Measurements from ENCODE around the gene GPR108. TPM values are rescaled to one million over a fixed set of nuclear protein-coding genes. Genes with fewer than 3 reads are reported as not detected.

Gene GPR108
- total and polyA plus RNA-seq, 2 of the 13 experiments (the other 11 are each of a cell fraction or from before 2014, with no cell fraction given) = 36.4 to 63.0 TPM

DNA sequence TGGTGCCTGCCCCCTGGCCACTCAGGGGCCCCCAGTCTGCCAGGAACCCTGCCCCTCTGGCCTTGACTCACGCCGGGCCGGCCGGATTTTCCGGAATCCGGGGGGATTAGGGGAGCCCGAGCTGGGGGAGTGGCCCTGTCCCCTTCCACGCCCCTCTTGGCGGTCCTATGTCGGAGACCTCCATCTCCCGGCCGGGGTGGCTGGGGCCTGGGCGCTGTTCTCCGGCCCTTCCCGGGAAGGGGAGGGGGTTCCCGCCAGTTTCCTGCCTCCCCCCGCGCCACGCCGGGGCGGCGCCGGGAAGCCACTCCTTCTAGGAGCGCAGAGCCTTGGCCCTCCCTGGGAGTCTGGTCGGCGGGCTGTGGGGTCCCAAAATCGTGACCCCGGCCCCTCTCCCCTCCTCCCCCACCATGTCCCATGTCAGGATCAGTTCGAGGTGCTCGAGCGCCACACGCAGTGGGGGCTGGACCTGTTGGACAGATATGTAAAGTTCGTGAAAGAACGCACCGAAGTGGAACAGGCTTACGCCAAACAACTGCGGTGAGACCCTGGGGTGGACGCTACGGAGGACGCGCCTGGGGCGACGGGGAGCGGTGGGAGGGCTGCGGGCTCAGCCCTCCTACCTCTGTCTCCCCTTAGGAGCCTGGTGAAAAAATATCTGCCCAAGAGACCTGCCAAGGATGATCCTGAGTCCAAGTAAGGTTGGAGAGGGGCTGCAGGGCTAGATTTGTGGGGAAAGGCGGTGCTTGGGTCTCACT lies 3.4 kb upstream of the GPR108 start (continued):
- TF ChIP-seq PCBP1 (IDR thresholded peaks at IDR 0.05; ENCODE audit: borderline replicate concordance, low read depth, low read length) = 0 out of 2 replicates have a peak, but pooled peaks have one; percentile 40
- no peak for TF ChIP-seq SRY (CRISPR knock-in tag; IDR thresholded peaks at IDR 0.05)
- 0 out of 2 replicates have a peak, but pooled peaks have one; percentile 16 for TF ChIP-seq SPEN (CRISPR knock-in tag; IDR thresholded peaks at IDR 0.05; ENCODE audit: low read depth)
- TF ChIP-seq SCMH1 (CRISPR knock-in tag; IDR thresholded peaks at IDR 0.05; ENCODE audit: borderline replicate concordance) = no peak
- TF ChIP-seq, protein P1, sequence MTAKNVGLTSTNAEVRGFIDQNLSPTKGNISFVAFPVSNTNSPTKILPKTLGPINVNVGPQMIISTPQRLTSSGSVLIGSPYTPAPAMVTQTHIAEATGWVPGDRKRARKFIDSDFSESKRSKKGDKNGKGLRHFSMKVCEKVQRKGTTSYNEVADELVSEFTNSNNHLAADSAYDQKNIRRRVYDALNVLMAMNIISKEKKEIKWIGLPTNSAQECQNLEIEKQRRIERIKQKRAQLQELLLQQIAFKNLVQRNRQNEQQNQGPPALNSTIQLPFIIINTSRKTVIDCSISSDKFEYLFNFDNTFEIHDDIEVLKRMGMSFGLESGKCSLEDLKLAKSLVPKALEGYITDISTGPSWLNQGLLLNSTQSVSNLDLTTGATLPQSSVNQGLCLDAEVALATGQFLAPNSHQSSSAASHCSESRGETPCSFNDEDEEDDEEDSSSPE (CRISPR knock-in tag; IDR thresholded peaks at IDR 0.05) = peak; percentile 55; the same call in 1 of the 2 replicates
- TF ChIP-seq SNAPC2 (CRISPR knock-in tag; IDR thresholded peaks at IDR 0.05) = 0 out of 2 replicates have a peak, but pooled peaks have one; percentile 45
- 0 out of 2 replicates have a peak, but pooled peaks have one; percentile 27 for TF ChIP-seq NRL (CRISPR knock-in tag; IDR thresholded peaks at IDR 0.05; ENCODE audit: borderline replicate concordance)
- TF ChIP-seq, protein P2, sequence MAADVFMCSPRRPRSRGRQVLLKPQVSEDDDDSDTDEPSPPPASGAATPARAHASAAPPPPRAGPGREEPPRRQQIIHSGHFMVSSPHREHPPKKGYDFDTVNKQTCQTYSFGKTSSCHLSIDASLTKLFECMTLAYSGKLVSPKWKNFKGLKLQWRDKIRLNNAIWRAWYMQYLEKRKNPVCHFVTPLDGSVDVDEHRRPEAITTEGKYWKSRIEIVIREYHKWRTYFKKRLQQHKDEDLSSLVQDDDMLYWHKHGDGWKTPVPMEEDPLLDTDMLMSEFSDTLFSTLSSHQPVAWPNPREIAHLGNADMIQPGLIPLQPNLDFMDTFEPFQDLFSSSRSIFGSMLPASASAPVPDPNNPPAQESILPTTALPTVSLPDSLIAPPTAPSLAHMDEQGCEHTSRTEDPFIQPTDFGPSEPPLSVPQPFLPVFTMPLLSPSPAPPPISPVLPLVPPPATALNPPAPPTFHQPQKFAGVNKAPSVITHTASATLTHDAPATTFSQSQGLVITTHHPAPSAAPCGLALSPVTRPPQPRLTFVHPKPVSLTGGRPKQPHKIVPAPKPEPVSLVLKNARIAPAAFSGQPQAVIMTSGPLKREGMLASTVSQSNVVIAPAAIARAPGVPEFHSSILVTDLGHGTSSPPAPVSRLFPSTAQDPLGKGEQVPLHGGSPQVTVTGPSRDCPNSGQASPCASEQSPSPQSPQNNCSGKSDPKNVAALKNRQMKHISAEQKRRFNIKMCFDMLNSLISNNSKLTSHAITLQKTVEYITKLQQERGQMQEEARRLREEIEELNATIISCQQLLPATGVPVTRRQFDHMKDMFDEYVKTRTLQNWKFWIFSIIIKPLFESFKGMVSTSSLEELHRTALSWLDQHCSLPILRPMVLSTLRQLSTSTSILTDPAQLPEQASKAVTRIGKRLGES (CRISPR knock-in tag; IDR thresholded peaks at IDR 0.05; ENCODE audit: borderline replicate concordance) = no peak
